AG08395 (cell line): Measurements from ENCODE around the gene LHFPL6.

Experiments
- DNase-seq: peaks from one replicate; pipeline ENCODE4 v3.0.0; 2012; ENCODE audit warnings: mixed read lengths, low spot score

Gene LHFPL6

DNA sequence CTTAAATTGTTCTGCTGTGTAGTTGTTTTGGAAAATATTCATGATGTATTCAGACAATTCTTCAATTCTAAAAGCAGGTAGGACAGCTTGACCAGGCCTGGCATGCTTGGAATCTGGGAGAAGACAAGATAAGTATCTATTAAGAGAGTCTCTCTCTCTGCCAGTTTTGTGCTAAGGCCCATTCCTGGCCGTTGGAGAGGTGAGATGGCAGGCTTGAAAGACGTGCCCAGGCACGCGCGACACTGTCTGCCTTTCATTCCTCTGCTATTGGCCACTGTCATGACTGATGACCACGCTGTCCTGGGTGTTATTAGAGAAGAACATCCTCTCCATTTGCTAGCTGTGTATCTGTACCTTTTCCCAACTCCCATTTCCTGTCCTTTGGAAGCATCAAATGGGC is 90.3 kb downstream of the LHFPL6 start:
- no peak for DNase-seq

DNA sequence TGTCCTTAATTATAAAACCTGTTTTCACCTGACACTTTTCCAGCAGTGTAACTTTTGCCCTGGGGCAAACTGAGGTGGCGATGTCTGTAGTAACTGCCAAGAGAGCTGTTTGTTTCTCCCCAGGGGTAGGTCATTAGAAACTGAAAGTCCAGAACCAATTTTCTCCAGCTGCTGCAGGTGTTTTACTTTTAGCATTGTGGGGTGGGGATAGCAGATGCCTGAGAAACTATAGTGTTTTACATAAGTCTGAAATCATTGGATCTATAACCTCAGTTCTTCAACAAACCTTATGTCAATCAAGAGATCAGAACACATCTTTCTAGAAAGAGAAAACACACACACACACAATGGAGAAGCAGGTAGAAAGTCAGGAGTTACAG is 92.7 kb downstream of the LHFPL6 start:
- no peak for DNase-seq

DNA sequence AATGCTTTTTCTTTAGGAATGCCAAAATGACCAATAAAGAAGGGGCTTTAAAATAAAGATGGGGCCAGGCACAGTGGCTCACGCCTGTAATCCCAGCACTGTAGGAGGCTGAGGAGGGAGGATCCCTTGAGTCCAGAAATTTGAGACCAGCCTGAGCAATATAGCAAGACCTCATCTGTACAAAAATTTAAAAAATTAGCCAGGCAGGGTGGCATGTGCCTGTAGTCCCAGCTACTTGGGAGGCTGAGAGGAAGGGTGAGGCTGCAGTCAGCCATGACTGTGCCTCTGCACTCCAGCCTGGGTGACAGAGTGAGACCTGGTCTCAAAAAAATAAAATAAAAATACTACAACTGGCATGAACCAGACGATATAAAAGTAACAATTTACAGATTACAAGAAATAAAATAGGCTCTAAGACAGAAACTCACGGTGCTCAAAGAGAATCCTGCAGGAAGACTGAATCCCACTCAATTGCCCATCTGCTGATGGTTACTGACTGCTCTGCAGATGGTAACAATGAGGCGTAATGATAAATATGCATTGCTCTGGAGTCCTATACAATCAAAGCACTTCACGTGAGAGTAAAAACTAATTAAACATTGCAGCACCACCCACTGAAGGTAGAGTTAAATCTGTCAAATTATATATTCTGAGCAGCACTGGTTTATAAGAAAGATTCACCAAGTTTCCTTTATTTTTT is 93.2 kb downstream of the LHFPL6 start:
- DNase-seq: no peak

DNA sequence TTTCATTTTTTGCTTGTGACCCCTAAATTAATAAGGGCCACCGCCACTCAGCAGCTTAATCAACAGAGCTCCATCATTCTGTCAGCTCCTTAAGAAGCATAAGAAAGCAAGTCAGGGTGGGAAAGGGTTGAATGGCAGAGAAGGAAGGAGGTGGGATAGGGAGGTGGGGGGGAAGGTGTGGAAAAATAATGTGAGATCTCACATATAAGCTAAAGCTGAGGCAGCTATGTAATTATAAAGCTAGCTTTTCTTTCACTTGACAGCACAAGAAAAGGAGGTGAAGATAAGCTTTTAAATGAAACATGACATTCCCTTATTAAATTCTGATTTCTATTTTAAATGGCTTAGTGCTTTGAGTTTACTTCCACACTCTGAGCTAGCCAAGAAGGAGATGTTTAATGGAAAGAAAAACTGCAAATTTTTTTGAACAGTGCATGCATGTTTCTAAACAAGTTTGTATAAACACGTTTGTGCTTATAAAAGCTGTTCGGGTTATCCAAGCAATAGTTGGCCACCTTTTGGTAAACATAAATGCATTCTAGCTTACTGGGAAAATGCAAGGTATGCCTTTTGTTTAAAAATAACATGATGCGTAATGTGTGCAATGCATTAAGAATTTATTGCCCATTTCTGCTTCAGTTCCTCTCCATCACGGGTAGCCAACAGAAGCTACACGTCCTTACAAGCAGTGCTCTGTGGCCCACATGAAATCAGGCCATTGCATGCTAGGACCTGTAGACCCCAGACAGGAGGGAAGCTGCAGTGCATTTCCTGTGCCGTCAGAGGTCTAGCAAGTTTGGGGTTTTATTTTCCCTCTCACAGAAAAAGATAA is 96.2 kb downstream of the LHFPL6 start:
- DNase-seq: no peak

DNA sequence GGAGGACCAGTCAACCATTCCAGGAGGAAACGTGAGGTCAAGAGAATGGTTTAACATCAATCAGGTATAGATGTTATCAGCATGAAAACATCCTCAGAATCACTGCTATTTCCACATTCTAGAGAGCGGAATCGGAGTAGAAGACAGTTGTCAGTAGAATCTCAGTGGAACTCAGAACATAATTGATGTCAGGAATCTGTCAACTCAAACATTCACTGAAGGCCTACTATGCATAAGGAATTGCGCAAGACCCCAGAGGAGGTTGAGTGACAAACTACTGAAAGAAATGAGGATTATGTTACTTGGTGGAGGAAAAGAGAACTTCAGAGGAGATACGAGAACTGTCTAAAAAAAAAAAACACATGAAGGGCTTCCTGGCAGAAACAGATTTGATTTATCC is 97.8 kb downstream of the LHFPL6 start:
- no peak for DNase-seq

GRCh38 chr13:39503048-39503447 is 99.9 kb downstream of the LHFPL6 start:
- no peak for DNase-seq

DNA sequence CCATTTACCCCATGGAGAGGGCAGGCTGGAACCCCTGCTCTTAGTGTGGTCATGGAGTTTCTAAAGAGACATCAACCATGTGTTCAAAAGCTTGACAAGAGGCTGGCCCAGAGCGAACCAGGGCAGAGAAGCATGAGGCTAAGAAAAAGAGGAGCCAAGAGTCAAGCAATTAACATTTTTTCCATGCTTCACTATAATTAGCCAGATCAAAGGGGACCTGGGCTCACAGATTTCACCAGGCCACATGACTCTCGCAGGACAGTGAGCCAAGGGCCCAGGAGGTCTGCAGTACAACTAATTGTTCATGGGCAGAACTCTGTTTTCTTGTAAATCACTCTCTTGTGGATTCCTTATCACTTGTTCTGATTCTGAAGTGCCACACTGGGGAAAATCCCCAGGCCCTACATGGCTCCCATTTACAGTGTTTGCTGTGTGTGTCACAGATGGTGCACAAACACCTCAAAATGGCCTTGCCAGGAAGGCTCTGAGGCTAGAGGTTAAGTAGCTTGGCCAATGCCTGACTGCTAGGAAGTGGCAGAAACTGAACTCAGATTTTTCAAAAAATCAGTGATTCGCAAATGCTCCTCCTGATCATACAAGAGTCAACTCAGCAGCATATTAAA is 101.2 kb downstream of the LHFPL6 start:
- no peak for DNase-seq

GRCh38 chr13:39499604-39500003 is 103.4 kb downstream of the LHFPL6 start:
- no peak for DNase-seq

- no peak for DNase-seq
Measured at GRCh38 chr13:39498471-39499114, 104.4 kb downstream of the LHFPL6 start.

DNA sequence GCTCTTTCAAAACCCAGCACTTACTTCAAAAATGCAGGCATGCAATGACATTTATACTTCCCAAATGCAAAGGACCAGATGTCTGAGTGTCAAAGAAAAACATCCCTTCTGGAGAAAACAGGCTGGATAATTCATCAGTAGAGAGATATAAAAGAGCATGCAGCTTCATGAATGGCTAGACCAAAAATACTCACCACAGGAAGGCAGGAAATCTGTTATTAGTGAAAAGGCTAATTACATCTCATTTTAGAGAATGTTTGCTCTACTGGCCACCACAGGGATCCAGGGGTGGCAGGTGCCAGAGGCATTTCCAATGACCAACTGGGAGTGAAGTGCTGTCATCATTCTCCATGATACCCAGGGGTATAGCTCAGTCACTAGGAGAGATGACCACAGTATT is 106.5 kb downstream of the LHFPL6 start:
- no peak for DNase-seq

- DNase-seq: no peak
Measured at GRCh38 chr13:39494633-39495032, 108.4 kb downstream of the LHFPL6 start.

- no peak for DNase-seq
Measured at GRCh38 chr13:39494006-39494405, 109.0 kb downstream of the LHFPL6 start.

DNA sequence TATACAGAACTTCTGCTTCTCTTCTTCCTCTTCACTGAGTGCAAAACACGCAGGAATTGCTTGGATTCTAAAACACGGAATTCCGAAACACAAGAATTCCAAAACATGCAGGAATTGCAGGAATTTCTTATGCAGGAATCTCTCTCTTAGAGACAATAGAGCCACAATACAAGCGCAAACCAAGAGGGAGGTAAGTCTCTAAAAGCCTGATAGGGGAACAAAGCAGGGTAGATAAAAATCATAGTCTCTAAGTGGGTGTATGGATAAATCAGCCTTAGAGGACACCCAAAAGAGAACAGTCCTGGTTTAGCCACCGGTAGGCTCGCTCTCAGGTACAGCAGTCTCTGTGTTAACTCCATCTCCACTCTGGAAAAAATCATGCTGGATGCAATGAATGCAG is 112.9 kb downstream of the LHFPL6 start:
- no peak for DNase-seq

DNA sequence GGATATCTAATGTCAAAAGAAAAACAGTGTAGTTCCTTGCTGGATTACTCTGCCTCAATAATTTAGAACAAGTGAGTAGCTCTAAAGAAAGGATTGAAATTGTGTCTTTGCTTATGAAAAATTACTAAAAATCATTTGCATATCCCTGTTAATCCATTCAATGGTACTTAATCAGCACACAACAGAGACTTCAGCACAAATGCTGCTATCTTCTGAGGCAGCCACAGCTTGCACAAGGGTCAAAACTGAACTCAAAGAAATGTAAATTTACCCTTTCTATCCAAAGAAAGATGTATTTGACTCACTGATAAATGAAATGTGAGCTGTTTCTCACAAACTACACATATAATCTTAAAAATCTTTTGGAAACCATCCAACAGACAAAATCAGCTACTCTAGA is 116.2 kb downstream of the LHFPL6 start:
- DNase-seq: no peak

DNA sequence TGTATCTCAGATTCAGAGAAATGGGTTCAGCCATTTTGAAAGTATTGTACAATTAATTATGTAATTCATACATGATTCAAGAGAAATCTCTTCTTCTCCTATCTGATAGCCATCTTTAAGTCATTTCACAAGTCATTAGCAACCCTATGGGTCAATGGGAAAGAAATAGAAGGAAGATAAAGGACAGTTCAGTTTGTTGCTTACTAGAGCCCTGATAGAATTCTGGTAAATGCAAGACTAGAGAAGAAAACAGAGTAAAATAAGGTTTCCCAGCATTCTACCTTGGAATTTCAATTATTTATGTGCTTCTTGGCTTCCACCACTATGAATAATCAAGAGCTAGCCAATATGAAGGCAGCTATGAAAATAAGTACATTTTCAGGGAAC is 117.7 kb downstream of the LHFPL6 start:
- no peak for DNase-seq

DNA sequence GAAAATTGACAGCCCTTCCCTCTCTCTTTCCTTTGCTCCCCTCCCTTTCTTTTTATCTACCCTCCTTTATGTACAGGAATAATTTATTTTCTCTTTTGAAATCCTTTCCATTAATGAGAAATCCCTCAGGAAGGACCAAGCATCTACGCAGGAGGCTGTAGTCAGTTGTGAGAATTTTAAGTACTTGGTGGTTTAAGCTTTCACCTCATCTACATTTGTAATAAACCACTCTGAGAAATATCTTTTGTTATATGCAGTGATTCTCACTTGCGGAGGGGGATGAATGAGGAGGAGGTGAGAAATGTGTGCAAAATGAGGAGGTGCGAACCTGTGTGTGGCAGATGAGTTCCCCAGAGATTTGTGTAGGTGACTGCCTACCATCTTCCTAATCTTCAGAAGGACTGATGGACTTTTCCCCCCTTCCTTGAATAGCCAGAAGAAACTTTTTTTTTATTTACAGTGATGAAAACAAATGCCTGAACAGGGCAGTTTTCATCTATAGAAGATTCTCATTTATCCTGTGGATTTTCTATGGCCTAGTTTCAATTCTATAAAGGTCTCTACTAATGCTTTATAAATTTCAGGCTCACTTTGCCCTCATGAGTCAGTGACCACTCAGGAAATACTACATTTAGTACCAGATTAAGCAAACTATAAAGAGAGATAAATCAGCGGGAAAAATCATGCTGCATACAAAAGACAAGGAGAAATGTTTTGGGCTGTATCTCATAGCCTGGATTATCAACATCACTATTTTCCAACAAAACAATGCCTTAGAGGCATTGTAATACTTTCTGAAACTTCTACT is 118.3 kb downstream of the LHFPL6 start:
- peak; percentile 23 for DNase-seq

DNA sequence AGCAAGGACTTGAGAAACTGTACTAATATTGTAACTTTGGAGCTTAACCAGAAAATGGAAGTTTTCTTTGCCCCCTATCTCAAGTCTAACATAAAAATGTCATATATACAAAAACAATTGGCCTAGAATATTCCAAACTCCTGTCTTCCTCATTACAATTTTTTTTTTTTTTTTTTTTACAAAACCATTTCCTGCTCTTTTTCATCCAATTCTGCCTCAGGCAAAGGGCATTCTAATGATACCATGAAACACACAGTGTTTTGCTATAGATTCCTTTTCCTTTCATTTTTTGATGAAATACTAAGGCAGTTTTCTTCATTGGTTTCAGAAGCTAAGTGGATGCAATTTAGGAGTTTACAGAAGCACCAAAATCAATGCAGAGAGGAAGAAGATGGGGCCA is 119.7 kb downstream of the LHFPL6 start:
- peak; percentile 17 for DNase-seq

DNA sequence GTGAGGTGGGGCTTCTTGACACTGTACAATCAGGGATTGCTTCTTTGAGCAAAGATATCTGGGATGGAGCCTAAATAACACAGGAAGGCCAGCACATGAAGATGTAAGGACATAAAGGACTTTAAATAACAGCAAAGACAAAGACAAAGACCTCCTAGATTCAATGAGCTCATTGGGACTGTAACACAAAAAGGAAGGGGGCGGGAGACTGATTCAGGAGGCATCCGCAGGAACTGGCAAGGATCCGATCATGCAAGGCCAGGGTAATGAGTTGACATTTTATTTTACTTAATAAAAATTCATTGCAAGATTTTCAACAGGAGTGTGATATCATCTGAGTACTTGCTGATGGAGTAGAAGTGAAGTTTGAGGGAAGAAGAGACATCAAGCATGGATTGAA is 121.5 kb downstream of the LHFPL6 start:
- no peak for DNase-seq

DNA sequence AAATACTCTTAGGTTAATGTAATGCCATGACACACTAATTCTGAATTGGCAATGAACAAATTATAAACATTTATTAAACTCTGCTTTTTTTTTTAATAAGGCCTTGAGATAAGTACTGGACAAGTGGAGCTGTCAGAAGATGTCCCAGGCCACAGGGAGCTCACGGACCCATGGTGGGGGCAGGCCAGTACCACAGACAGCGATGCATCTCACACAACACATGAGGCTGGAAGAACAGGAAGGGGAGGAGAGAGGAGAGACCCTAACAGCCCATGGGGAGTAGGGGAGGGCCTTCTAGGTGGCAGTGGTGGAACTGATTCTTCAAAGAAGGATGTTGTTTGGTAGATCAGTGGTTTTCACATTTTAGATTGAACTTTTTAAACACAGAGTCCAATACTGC is 128.4 kb downstream of the LHFPL6 start:
- no peak for DNase-seq

DNA sequence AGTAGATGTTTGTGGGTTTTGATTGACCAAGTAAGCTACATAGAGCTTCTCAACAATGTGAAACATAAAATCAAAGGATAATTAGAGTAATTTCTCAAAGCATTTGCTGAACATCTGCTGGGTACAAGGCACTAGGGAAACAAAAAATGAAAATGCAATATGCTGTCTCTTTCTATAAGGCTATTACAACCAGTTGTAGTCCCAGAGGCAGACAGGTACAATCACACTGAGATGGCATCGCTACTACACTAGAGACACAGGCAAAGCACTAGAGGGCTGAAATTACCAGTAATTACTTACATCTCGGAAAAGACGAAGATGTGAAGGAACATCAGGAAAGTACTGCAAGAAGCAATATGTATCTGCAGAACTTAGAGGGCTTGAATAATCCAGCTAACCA is 133.3 kb downstream of the LHFPL6 start:
- DNase-seq: no peak

GRCh38 chr13:39468306-39468705 is 134.7 kb downstream of the LHFPL6 start:
- no peak for DNase-seq

GRCh38 chr13:39463611-39464010 is 139.4 kb downstream of the LHFPL6 start:
- no peak for DNase-seq
